ENCODE data around the gene TAC4. TPM values are rescaled to one million over a fixed set of nuclear protein-coding genes. Genes with fewer than 3 reads are reported as not detected.
A peak's percentile ranks its signal among the peaks of the same experiment; 100 is the strongest.

TAC4 gene
- total RNA-seq, 1 experiment from 2014 or later: not detected

- Histone ChIP-seq H3K27me3 (replicated peaks; ENCODE audit: insufficient read depth, low read depth, low read length, poor library complexity) (no peaks in the 10 kb centered on the region), H3K4me3 (ENCODE audit: low read depth, low read length, poor library complexity, severe bottlenecking) (peak overlapping the region; percentile 73), H3K9me3 (ENCODE audit: low read depth, low read length, poor library complexity, severe bottlenecking) (no peaks in the 10 kb centered on the region), H3K27ac (ENCODE audit: low read depth, low read length, poor library complexity, severe bottlenecking) (no peak overlapping the region), H3K36me3 (ENCODE audit: insufficient read depth, low read length, poor library complexity, severe bottlenecking) (peaks cover 27% of the 10 kb centered on the region), H3K4me1 (ENCODE audit: insufficient read depth, low read length, poor library complexity, severe bottlenecking) (peaks cover 13% of the 10 kb centered on the region)
- POLR2A ChIA-PET (ENCODE audit: low non-redundant PET): no interaction called here
- intact Hi-C loops (cut with micrococcal nuclease; ENCODE audit: unreplicated experiment): no loop called here
- DNase-seq (ENCODE audit: low spot score): no peak
- no TSS peak for BruUV-seq (replicated peaks)
- TF ChIP-seq CTCF (conservative IDR thresholded peaks at IDR 0.05; ENCODE audit: low read depth, low read length) (no peak), EZH2 (IDR thresholded peaks at IDR 0.05; ENCODE audit: borderline replicate concordance, low read depth, low read length, poor library complexity, severe bottlenecking) (no peak)
- CTCF ChIA-PET: no interaction called here
These were observed 58.7 kb downstream of the TAC4 start for GRCh38 chr17:49789243-49789578.

- Histone ChIP-seq H3K27me3 (replicated peaks; ENCODE audit: insufficient read depth, low read depth, low read length, poor library complexity) (no peaks in the 10 kb centered on the region), H3K9me3 (ENCODE audit: low read depth, low read length, poor library complexity, severe bottlenecking) (no peaks in the 10 kb centered on the region), H3K4me1 (ENCODE audit: insufficient read depth, low read length, poor library complexity, severe bottlenecking) (peaks cover 13% of the 10 kb centered on the region), H3K27ac (ENCODE audit: low read depth, low read length, poor library complexity, severe bottlenecking) (peak within 1 kb of the TSS; percentile 98), H3K36me3 (ENCODE audit: insufficient read depth, low read length, poor library complexity, severe bottlenecking) (peaks cover 23% of the 10 kb centered on the region), H3K4me3 (ENCODE audit: low read depth, low read length, poor library complexity, severe bottlenecking) (peak within 1 kb of the TSS; percentile 73)
- POLR2A ChIA-PET (ENCODE audit: low non-redundant PET): interaction anchor here (0.6 to 1.2 kb wide), 2 partner anchors 24 to 42 kb away, joined by 3 to 5 read pairs; partner anchors contain the start of gene FAM117A
- TF ChIP-seq CTCF (conservative IDR thresholded peaks at IDR 0.05; ENCODE audit: low read depth, low read length) (no peak), EZH2 (IDR thresholded peaks at IDR 0.05; ENCODE audit: borderline replicate concordance, low read depth, low read length, poor library complexity, severe bottlenecking) (no peak)
- CTCF ChIA-PET: interaction anchor here (0.5 kb wide), 1 partner anchor 1115 kb away, joined by 3 read pairs; no protein-coding TSS in a partner anchor
- no TSS peak for BruUV-seq (replicated peaks)
- DNase-seq (ENCODE audit: low spot score): peak; percentile 99
- intact Hi-C loops (cut with micrococcal nuclease; ENCODE audit: unreplicated experiment): no loop called here
These were observed 59.2 kb downstream of the TAC4 start, which contains the start of gene KAT7 for GRCh38 chr17:49788478-49789242. KAT7 (plus strand) TSS chr17:49788681; CDS start chr17:49788835, 154 bp downstream.

Other genes starting within 250 kb of the TAC4 start
- 53.4 and 66.6 TPM in 2 replicates for gene SPOP, start 170.0 kb downstream of the TAC4 start, total RNA-seq (2021)
- 104 and 106 TPM in 2 replicates for gene SLC35B1, start 140.1 kb downstream of the TAC4 start, total RNA-seq (2021)
- gene FAM117A, start 83.9 kb downstream of the TAC4 start, total RNA-seq (2021): 10.1 and 10.8 TPM in 2 replicates
- 94.0 and 96.2 TPM in 2 replicates for gene KAT7, start 59.4 kb downstream of the TAC4 start, total RNA-seq (2021)
- gene DLX4, start 121.1 kb upstream of the TAC4 start, total RNA-seq (2021): 0.82 and 1.0 TPM in 2 replicates
- 0.20 TPM in 1 of 2 replicates, not detected in the other for gene DLX3, start 147.2 kb upstream of the TAC4 start, total RNA-seq (2021)
- 1.4 and 3.3 TPM in 2 replicates for gene ITGA3, start 208.0 kb upstream of the TAC4 start, total RNA-seq (2021)
- gene PDK2, start 247.3 kb upstream of the TAC4 start, total RNA-seq (2021): 20.4 and 31.6 TPM in 2 replicates

All from A673 (cell line).